Kidney epithelial cell (primary cell): ENCODE measurements around the gene PFKFB1. TPM values are rescaled to one million over a fixed set of nuclear protein-coding genes. Genes with fewer than 3 reads are reported as not detected.

ENCODE experiments used
- DNase-seq: peaks from one replicate; pipeline ENCODE4 v3.0.0-alpha.2; 2010; ENCODE audit warnings: low read depth
- H3K27me3 ChIP-seq: 2 replicates; pipeline ENCODE4 v1.6.0; 2011; ENCODE audit warnings: low read length; ENCODE audit not compliant: control insufficient read depth, insufficient read depth
- H3K36me3 ChIP-seq: 2 replicates; pipeline ENCODE4 v1.5.1; 2011; ENCODE audit warnings: low read length; ENCODE audit not compliant: control insufficient read depth, insufficient read depth
- H3K4me3 ChIP-seq: 2 replicates; pipeline ENCODE4 v1.5.1; 2011; ENCODE audit warnings: low read depth, mild to moderate bottlenecking, control low read depth, low read length
- total RNA-seq: library from RNA; depleted of rRNA; stranded (reverse); fragments of >200 nt; gene quantifications from 2 replicates; pipeline ENCODE4 v1.2.3, GENCODE V29; 2015
- TF ChIP-seq, protein P1 (sequence below): IDR thresholded peaks from 2 replicates; pipeline ENCODE4 v1.5.1; 2011; ENCODE audit warnings: mild to moderate bottlenecking, moderate library complexity, low read length, control low read depth, inconsistent platforms; ENCODE audit not compliant: insufficient read depth, poor library complexity, severe bottlenecking

Gene PFKFB1
- total RNA-seq, 1 donor from 2014 or later, result not detected

DNA sequence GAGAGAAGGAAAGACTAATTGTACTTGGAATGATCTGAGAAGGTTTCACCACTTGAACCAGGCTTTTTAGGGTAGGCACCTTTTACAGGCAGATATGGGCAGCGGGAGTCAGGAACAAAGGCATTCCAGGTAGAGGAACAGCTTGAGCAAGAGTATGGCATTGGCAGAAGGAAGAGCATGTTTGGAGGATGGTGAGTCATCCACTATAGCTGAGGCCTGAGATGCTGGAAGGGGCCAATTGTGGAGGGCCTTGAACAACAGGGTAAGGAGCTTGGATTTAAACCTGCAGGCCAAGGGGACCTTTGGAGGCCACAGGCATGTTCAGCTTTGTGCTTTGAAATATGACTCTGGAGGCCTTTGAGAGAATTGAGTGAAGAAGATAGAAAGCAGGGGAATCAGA, 32.2 kb downstream of the PFKFB1 start:
- H3K27me3 ChIP-seq, result no peaks in the 10 kb centered on the region
- no peak for DNase-seq
- no peak overlapping the region for H3K4me3 ChIP-seq
- no peaks in the 10 kb centered on the region for H3K36me3 ChIP-seq
- TF ChIP-seq, protein P1, sequence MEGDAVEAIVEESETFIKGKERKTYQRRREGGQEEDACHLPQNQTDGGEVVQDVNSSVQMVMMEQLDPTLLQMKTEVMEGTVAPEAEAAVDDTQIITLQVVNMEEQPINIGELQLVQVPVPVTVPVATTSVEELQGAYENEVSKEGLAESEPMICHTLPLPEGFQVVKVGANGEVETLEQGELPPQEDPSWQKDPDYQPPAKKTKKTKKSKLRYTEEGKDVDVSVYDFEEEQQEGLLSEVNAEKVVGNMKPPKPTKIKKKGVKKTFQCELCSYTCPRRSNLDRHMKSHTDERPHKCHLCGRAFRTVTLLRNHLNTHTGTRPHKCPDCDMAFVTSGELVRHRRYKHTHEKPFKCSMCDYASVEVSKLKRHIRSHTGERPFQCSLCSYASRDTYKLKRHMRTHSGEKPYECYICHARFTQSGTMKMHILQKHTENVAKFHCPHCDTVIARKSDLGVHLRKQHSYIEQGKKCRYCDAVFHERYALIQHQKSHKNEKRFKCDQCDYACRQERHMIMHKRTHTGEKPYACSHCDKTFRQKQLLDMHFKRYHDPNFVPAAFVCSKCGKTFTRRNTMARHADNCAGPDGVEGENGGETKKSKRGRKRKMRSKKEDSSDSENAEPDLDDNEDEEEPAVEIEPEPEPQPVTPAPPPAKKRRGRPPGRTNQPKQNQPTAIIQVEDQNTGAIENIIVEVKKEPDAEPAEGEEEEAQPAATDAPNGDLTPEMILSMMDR, result no peak

DNA sequence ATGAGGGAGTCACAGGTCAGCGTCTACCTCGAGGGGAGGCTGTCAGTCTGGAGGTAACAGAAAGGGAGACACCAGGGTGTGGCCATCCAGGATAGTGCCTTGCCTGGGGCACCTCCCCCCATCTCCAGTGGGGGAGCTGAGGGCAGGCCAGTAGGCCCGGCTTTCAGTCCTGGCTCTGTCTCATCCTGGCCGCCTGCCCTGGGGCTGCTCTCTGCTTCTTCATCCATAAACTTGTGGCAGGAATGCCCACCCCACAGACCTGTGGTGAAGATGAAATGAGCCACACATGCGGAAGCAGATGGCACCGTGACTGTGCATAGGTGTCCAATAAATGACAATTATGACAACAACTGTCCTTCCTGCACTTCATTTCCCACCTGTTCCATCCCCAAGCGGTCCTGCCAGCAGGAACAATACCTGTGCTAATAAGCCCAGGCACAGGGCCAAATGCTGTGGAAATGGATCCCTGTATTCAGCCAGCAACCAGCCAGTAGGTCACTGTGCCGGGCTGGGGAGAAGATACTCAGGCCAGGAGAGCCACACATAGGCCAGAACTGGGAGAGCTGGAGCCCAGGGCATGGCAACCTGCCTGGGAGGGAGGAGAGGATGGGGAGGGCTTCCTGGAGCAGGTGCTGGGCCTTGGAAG, 43.1 kb downstream of the PFKFB1 start:
- TF ChIP-seq, protein P1, result no peak
- Histone ChIP-seq H3K36me3 (no peaks in the 10 kb centered on the region), H3K4me3 (no peak overlapping the region), H3K27me3 (no peaks in the 10 kb centered on the region)
- DNase-seq, result no peak

DNA sequence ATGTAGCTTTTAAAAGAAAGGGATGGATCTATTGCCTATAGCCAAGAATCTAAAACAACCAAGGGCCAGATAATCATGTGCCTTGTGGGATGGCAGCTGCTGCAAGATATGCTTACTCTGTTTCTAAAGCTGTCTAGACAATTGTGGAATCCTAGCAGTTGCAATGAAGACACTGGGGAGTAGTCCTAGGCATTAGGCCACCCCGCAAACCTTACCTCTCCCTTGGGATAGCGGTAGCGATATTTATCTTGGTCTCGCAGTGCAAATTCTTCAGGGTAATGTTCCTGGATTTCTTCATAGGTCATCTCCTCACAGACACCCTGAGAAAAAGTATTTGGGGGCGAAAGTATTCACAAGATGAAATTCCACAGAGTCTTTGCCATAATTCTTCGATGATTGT, 48.8 kb downstream of the PFKFB1 start:
- Histone ChIP-seq H3K27me3 (no peaks in the 10 kb centered on the region), H3K4me3 (no peak overlapping the region), H3K36me3 (no peaks in the 10 kb centered on the region)
- no peak for DNase-seq
- TF ChIP-seq, protein P1, result no peak

DNA sequence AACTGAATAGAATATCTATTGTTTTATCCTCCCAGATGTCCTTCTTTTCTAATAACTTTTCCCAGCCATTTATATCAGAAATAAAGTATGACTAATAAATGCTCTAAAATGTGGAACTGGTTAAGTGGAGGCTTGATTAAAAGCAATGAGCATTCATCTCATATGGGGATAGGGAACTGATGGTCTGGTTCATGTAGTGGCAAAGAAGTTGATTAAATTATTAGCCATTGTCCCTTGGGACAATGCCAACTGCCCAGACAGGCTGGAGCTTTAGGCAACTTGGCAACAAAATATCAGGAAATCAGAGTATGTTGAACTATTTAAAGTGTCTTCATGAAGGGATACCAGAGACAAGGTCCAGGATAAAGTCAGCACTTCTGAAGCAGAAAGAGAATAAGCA, 49.2 kb downstream of the PFKFB1 start:
- TF ChIP-seq, protein P1, result no peak
- no peaks in the 10 kb centered on the region for H3K36me3 ChIP-seq
- H3K4me3 ChIP-seq, result no peak overlapping the region
- DNase-seq, result no peak
- H3K27me3 ChIP-seq, result no peaks in the 10 kb centered on the region

DNA sequence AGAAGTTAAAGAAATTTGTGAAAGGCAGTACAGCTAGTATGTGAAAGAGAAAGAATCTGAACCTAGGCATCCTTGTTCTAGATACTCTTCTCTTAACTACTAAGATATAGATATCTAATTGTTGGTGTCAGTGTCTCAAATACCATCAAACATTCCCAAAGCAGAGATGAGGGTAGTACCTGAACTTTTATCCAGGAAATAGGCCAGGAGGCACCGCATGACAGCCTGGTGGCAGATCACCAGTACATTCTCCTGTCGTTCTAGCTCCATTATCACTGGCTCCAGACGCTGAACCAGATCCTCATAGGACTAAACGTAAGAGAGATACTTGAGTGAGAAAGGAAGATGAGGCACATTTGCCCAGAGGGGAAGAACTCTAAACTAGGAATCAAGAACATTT, 56.6 kb downstream of the PFKFB1 start:
- H3K36me3 ChIP-seq, result no peaks in the 10 kb centered on the region
- H3K27me3 ChIP-seq, result no peaks in the 10 kb centered on the region
- no peak overlapping the region for H3K4me3 ChIP-seq
- TF ChIP-seq, protein P1, result no peak
- DNase-seq, result no peak

DNA sequence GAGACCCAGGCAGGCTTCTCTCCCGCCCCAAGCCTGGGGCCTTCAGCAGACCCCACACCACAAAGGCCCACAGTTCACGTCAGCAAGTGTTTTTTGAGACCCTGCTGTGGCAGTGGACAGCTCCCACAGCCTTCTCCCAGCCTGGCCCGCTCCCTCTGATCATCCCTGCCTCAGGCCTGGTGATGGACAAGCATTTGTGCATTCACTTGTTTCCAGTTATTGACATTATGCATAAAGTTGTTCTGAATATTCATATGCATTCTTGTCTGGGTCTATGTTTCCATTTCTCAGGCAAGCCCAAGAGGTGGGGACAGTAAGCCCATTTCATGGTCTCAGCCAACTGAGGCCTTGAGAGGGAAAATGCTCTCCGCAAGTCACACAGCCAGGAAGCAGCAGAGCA, 58.7 kb downstream of the PFKFB1 start:
- no peaks in the 10 kb centered on the region for H3K27me3 ChIP-seq
- no peak for DNase-seq
- H3K36me3 ChIP-seq, result no peaks in the 10 kb centered on the region
- no peak overlapping the region for H3K4me3 ChIP-seq
- TF ChIP-seq, protein P1, result no peak
